IPS DF 4.7 (cell line): Measurements from ENCODE around the gene SYNDIG1.

Source experiments
- DNase-seq: peaks from one replicate; pipeline ENCODE4 v3.0.0-alpha.2; 2013; ENCODE audit warnings: low spot score; ENCODE audit errors: extremely low read depth

SYNDIG1 gene

DNA sequence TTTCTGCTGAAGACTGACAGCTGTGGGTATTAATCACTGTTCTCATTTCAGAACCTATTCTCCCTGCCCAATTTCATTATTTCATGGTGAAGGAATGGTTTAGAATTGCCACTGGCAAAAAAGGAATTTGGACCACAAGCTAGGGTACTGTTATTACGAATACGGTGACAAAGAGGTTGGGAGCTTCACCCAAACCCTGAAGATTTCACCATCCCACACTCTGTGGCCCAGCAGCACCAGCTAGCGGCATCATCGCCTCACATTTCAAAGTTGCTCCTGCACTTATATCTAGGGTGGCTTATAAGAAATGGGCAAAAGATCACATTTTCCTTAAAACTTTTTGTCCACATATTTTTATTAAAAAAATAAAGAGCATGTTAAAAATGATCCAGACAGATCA, 236.1 kb downstream of the SYNDIG1 start:
- DNase-seq = no peak

DNA sequence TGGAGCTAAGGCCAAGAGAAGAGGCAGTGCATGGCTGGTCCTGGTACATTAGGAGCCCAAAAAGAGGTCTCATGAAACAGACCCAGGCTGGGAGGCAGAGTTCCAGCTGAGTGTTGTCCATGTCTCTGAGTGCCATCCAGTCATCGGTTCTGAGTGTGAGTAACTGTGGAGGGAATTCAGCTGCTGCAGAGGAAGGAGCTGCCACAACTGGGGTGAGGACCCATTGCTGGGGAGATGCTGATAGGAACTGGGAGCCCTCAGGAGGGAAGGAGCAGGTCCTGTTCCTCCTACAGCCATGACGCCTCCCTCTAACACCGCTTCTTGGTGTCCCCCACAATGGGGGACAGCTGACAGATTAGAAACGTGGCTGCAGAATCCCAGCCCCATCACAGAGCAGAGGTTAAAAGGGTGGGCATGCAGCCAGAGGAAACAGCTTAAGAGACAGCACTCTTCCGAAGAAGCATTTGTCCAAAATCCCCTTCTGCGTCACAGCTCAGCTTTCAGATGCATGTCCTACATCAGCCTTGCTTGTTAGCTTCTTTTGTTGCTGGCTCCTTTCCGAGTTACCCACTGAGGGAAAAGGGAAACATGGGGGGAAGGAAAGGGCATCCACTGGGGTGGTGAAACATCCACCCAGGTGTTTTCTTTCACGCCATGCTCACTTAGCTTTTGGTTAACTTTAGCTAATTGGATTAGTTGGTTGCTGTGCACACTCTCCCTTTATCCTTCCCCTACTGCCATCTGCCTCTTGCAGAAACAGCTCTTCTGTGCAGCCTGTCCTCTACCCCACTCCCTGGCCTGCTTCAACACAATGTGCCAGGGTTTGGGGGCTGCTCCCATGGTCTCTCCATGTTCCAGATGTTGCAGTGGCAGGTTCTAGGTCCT, 239.2 kb downstream of the SYNDIG1 start:
- no peak for DNase-seq
